RWPE1 (cell line): ENCODE measurements around the gene CCDC175.
A peak's percentile ranks its signal among the peaks of the same experiment; 100 is the strongest.

ENCODE experiments used
- CTCF ChIA-PET: fragments of 350-600 bp; sonication (Branson Sonifier 250); formaldehyde crosslinking; extraction: SDS; loops from one replicate; lab custom pipeline; 2021; lab: Yijun Ruan, JAX
- POLR2A ChIA-PET: fragments of 400-600 bp; formaldehyde crosslinking; extraction: SDS; loops from one replicate; lab custom pipeline; 2020; ENCODE audit warnings: antibody characterized with exemption; ENCODE audit not compliant: low non-redundant PET; lab: Yijun Ruan, JAX
- DNase-seq: peaks from one replicate; pipeline ENCODE4 v3.0.0; 2012; ENCODE audit warnings: low spot score
- H3K27ac ChIP-seq: fragments of 450-650 bp; 2 replicates; pipeline ENCODE4 v1.5.1; 2017
- CTCF ChIP-seq: fragments of 450-650 bp; conservative IDR thresholded peaks from 2 replicates; pipeline ENCODE4 v1.5.1; 2017; ENCODE audit warnings: low read depth, mild to moderate bottlenecking

The CCDC175 gene

DNA sequence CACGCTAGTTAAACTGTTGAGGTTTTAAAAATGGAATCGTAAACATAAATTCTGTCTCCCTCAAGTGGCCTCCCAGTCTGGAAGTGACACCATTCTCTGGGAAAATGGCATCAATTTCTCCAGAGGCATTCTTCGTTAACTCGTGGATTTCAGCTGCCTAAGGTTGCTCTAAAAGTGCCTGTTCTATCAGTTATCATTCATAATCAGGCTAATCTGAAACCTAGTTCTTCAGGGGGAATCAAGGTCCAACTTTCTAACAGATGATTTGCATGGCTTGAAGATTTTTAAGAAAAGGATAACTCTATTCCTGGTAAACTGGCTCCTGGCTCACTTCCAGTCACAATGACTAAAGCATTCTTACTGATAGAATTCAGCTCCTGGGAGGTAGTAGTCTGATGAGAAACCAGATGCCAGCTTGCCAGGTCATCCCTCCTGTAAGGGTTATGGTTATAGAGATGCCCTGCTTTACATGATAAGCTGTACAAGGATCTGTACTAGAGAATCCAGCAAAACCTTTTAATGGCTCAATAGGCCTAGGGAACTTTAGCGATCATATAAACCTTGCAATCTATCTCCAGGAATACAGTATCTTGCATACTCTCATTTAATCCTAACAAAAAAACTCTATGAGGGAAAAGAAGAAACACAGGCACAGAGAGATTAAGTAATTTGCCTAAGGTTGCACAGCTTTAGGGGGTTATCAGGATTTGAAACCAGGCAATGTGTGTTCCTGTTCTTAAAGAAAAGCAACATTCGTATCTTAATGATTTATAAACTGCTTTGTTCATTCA lies 93.9 kb downstream of the CCDC175 start:
- peak; percentile 86 for DNase-seq
- peak overlapping the region; percentile 94 for H3K27ac ChIP-seq
- TF ChIP-seq CTCF = no peak
- ChIA-PET CTCF (no interaction called here), POLR2A (no interaction called here)

DNA sequence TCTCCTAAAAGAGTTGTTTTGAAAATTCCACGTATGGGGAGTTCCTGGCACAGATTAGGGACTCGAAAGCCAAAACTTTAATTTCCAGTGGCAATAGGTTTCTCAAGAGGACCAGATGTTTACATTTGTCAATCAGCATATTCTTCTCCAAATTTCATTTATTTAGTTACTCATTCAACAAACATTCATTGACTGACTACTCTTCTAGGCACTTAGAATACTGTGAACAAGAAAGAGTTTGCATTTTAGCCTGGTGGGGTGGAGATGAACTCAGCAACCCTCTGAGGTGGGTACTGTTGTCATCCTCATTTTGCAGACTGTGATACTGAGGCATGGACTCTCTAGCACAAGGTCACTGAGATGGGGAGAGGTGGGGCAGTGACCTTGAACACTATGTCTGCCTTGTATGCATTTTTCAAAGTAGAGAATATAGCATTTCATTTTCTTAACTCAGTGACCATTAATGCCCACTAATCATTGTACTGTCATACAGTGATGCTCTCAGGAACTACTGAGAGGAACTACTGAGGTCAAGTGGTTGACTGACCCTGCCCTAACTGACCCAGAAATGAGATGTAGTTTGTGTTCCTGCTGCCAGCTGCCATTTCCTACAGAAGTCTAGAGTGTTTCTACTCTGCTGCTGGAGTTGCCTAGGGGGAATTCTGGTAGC lies 94.6 kb downstream of the CCDC175 start:
- DNase-seq = peak; percentile 20

GRCh38 chr14:59481407-59481806 lies 95.2 kb downstream of the CCDC175 start:
- DNase-seq = no peak
- TF ChIP-seq CTCF = no peak
- ChIA-PET CTCF (no interaction called here), POLR2A (no interaction called here)
- no peak overlapping the region for H3K27ac ChIP-seq

More for the DNA sequence above, 94.6 kb downstream of the CCDC175 start:
- POLR2A ChIA-PET = no interaction called here
- TF ChIP-seq CTCF = no peak
- peak overlapping the region; percentile 20; the same call in 1 of the 2 replicates for H3K27ac ChIP-seq
- CTCF ChIA-PET = no interaction called here

GRCh38 chr14:59480166-59480565 lies 96.4 kb downstream of the CCDC175 start:
- peak overlapping the region; percentile 27; the same call in 1 of the 2 replicates for H3K27ac ChIP-seq
- TF ChIP-seq CTCF = no peak
- DNase-seq = no peak
- CTCF ChIA-PET = interaction anchor here (1.0 kb wide), 1 partner anchor 97 kb away, joined by 4 read pairs; the partner anchor contains the start of gene CCDC175
- POLR2A ChIA-PET = no interaction called here

GRCh38 chr14:59478540-59478939 lies 98.1 kb downstream of the CCDC175 start:
- POLR2A ChIA-PET = no interaction called here
- CTCF ChIA-PET = interaction anchor here (0.6 to 1.0 kb wide), 2 partner anchors 29 to 122 kb away, joined by 3 read pairs; no protein-coding TSS in a partner anchor
- no peak overlapping the region for H3K27ac ChIP-seq
- no peak for DNase-seq
- TF ChIP-seq CTCF = no peak

DNA sequence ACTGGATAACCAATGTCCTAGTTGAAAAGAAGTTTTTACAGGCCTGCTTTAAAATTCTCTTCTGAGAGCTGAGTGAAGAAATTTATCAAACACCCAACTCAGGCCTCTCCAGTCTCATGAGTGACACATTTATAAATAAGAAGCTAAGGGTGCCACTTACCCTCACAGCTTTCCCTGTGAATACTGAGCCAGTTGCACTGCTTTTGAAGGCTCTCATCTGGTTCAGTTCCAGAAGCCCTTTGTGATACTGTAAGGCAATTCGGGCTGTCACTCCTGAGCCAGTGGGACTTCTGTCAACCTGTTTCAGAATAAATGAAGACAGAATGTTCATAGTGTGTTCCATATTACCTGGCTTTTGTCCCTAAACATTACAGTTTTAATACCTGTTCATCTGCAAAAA lies 100.9 kb downstream of the CCDC175 start:
- POLR2A ChIA-PET = no interaction called here
- TF ChIP-seq CTCF = no peak
- no peak overlapping the region for H3K27ac ChIP-seq
- CTCF ChIA-PET = no interaction called here
- no peak for DNase-seq
